ENCODE measurements around the gene ARFGEF3. TPM values are rescaled to one million over a fixed set of nuclear protein-coding genes. Genes with fewer than 3 reads are reported as not detected.
A peak's percentile ranks its signal among the peaks of the same experiment; 100 is the strongest.

Gene ARFGEF3
- total RNA-seq, 1 experiment from 2014 or later, result 0.24 TPM

DNA sequence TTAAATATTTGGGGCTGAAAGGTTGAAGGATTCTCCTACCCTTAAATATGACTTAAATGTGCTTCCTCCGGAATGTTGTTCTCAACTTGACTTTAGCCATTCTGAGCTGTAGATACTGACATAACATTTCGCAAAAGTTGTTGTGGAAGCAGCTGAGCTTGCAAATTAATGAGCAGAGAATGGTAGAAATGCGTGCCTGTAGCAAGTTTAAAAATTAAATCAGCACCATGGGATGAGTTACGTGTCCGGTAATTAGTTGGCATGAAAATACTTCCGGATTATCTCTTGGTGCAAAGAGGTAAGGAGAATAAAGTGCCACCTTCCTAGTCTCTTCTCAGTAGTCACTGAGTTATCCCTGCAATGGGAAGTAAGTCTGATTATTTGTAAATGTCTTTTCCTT, 80.2 kb downstream of the ARFGEF3 start:
- DNase-seq (ENCODE audit: low read depth), result no peak

- DNase-seq (ENCODE audit: low read depth), result no peak
Observed at GRCh38 chr6:138242987-138243592, 81.4 kb downstream of the ARFGEF3 start.

DNA sequence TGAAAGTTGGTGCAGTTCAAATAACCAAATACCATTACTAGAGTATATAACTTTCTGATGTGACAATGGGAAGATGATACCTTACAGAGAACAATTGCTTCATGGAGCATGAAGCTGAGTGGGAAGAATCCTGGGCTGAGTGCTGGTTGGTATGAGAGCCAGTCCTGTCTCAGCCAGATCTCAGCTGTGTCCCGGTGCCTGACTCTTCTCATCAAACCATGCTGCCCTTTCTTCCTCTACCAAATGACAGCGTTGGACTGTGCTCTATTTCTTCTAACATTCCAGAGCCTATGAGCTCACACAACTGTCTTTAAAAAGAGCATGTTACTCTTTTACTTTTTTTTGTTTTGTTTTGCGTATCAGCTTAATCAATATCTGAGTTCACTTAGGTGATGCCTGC, 84.0 kb downstream of the ARFGEF3 start:
- DNase-seq (ENCODE audit: low read depth), result no peak

GRCh38 chr6:138246650-138247440, 85.1 kb downstream of the ARFGEF3 start:
- no peak for DNase-seq (ENCODE audit: low read depth)

DNA sequence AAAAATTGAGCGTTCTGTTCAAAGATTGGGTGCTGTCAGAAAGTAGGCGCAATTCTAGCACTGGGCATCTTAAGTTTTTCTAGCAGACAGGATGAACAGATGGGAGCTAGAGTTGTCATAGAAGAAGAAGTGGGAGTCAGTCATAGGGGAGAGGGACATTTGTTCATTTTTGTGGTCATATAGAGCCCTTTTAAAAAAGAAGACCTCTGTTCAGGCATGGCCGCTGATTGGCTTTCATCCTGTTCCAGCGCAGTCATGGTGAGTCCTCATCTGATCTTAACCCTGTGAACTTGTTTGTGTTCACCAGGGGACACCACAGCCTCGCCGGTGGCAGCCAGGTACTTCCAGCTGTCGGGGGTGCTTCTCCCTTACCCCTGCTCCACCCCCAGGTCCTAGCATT, 86.3 kb downstream of the ARFGEF3 start:
- no peak for DNase-seq (ENCODE audit: low read depth)

GRCh38 chr6:138248878-138249277, 87.1 kb downstream of the ARFGEF3 start:
- no peak for DNase-seq (ENCODE audit: low read depth)

DNA sequence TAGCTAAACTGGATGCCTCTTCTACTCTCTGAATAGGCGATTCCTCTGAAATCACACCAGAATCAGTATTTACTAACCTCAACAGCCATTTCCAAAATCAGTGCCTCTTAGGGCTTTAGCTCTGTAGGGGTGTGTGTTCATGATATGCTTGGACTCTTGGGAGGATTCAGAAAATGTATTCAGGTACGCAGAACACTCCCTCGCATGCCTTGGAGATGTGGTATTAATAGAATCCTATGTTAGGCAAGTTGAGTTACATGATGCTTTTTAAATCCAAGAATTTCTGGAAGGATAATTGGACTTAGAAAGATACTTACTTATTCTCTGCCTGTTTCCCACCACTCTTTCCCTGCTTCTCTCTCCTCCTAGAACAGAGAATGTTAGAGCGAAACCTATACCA, 88.3 kb downstream of the ARFGEF3 start:
- DNase-seq (ENCODE audit: low read depth), result no peak

- peak; percentile 26 for DNase-seq (ENCODE audit: low read depth)
Observed at GRCh38 chr6:138250513-138251247, 88.9 kb downstream of the ARFGEF3 start.

GRCh38 chr6:138253731-138254130, 92.0 kb downstream of the ARFGEF3 start:
- DNase-seq (ENCODE audit: low read depth), result no peak

- DNase-seq (ENCODE audit: low read depth), result no peak
Observed at GRCh38 chr6:138255443-138255842, 93.7 kb downstream of the ARFGEF3 start.

GRCh38 chr6:138257638-138258040, 95.9 kb downstream of the ARFGEF3 start:
- DNase-seq (ENCODE audit: low read depth), result no peak

DNA sequence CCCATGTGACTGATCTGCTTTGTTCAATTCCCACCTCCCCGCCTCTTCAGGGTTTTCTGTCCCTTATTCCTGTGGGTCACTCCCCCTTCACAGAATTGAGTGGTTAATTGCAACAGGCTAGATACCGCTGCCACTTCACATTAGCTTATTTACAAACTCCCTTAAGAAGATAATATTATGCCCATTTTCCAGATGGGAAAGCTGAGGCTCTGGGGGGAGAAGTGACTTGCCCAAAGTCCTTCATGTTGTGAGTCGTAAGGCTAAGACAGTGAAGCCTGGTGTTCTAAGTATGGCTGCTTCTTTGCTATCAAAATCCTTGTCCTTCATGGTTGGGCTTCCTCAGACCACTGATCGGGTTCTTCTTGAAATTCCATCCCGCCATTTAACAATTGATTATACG, 96.5 kb downstream of the ARFGEF3 start:
- DNase-seq (ENCODE audit: low read depth), result no peak

DNA sequence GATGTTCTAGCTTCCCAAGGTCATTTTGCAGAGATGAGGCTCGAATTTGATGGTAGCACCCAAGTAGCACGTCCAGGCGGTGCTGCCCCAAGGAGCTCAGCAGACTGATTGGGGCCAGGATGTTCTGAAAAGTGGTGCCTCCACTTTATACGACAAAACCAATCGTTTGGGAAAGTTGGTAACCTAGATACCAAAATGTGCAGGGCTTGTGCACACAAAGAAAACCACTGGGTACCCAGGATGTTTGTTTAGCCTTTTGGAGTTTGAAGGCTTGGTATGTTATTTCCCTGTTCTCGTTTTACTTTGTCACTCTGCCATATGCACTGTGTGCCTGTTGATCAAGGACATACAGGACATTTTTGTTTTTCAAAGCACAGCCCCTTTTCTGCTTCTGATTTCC, 97.3 kb downstream of the ARFGEF3 start:
- no peak for DNase-seq (ENCODE audit: low read depth)

GRCh38 chr6:138261116-138261780, 99.5 kb downstream of the ARFGEF3 start:
- DNase-seq (ENCODE audit: low read depth), result no peak

DNA sequence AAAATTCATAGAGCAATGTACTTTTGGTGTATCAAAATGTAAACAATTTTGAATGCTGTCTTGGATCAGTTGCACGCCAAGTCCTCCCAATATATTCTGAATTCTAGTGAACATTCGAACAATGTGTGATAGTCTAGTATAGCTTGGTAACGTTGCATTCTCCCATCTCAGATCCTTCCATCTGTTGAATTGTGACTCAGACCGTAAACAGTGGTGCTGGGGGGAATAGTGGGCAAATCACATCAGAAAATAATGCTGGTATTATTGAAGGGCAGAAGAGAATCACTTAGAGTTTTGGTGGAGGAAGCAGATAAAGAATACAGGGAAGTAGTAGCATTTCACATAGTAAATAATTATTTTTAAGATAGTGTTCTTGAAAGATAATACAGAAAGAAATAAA, 102.2 kb downstream of the ARFGEF3 start:
- no peak for DNase-seq (ENCODE audit: low read depth)

- no peak for DNase-seq (ENCODE audit: low read depth)
Observed at GRCh38 chr6:138264372-138264880, 102.7 kb downstream of the ARFGEF3 start.

DNA sequence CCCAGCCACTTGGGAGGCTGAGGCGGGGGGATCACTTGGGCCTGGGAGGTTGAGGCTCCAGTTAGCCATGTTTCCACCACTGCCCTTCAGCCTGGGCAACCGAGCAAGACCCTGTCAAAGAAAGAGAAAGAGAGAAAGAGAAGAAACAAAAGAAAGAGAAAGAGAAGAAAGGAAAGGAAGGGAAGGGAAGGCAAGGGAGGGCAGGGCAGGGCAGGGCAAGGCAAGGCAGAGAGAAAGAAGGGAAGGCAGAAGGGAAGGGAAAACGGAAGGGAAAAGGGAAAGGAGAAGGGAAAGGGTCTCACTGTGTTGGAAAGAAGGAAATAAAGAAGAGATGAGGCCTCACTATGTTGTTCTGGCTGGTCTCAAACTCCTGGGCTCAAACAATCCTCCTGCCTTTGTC, 104.4 kb downstream of the ARFGEF3 start:
- no peak for DNase-seq (ENCODE audit: low read depth)

GRCh38 chr6:138267971-138268895, 106.5 kb downstream of the ARFGEF3 start:
- no peak for DNase-seq (ENCODE audit: low read depth)

GRCh38 chr6:138271451-138271850, 109.7 kb downstream of the ARFGEF3 start:
- DNase-seq (ENCODE audit: low read depth), result no peak

DNA sequence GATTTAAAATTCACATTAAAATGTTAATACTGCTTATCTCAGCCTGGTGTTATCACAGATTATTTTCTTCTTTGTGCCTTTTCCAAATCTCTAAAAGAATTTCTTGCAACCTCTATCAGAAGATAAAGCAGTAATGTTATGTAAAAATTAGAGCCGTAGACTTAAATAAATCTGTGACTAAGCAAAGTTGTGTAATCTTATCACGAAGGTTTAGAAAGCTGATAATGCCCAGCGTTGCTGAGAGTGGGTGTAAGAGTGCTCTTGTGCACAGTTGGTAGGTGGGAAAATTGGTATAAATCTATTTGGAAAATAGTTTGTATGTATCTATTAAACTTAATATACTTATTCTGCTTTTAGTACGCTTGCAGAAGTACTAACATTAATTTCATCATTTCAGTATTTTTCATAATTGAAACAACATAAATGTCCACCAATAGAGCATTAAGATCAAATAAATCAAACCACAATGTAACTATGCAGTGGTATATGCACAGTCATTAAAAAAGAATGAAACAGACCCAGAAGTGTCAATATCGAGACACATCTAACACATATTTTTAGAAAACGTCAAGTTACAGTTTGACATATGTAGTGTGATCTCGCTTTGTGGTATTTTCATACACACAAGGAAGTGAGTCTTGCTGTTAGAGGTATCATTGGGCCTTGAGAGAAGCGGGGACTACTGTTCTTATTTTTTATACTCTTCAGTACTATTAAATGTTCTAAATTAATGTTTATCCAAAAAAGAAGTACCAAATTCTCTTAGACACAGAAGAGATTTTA, 111.0 kb downstream of the ARFGEF3 start:
- no peak for DNase-seq (ENCODE audit: low read depth)
